ENCODE measurements around the gene ARNT2.

ARNT2 gene

DNA sequence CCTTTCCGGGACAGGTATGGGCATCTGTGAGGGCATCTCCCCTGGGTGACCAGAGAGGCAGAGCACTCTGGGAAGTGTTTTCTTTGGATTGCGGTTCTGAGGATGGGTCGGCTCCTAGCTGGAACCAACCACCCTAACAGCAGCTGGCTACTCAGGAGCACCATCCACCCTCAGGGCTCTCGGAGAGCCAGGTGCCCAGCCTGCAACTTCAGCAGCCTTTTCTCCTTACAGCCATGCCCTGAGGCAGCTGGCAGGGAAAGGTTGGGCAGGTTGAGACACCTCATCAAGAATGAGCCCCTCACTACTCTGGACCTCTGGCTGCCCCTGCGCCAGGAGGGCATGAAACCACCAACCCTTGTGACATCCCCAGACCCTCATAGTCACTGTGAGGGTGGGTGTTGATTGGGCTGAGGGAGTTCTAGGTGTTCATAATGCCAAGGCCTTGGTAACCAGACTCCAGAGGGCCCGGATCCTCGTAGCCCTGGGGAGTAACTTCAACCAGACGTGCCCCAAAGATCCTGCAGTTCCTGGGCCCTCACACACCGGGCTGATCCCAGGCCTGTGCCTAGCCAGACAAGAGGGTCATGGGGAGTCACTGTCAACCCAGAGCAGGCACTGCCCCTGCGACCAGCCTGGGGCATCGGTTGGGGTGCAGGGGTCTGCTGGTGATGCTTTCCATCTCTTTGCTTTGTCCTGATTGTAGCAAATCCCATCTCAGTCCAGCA is 176.5 kb downstream of the ARNT2 start:
- no peak for DNase-seq

DNA sequence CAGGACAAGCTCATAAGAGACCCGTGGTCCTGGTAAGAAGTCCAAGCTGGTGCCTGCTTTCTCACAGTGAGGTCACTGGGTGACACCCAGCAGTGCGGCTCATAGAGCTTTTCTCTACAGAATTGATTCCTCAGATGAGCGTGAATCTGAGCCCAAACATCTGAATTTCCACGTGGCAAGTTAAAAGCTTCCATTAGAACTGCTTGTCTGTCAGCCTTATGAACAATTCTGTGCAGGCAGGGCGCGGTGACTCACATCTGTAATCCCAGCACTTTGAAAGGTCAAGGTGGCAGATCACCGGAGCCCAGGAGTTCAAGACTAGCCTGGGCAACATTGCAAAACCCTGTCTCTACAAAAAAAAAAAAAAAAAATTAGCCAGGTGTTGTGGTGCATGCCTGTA is 177.8 kb downstream of the ARNT2 start:
- DNase-seq: no peak

DNA sequence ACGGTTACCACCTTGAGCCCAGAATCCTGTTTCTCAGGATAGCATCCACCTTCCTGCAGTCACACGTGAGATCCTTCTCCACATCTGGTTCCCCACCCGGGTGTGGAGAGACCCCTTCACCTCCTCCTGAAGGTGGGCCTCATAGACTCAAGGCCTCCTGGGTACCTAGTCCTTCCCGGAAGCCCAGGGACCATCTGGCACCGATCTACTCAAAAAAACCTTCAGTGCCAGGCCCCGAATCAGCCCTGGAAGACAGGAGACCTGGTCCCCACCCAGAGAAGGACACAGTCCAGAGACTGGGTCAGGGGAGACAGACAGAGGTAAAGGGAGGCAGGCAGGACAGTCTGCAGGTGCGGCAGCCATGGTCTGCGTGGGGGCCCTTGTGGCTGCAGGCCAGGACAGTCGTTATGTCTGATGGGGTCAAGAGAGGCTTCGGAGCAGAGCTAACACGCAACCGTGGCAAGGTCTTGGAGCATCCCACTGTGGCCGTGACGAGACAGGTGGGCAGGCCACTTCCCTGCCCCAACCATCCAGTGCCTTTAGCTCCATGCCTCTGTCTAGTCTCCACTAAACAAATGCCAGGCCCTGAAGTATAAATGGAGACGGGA is 178.7 kb downstream of the ARNT2 start:
- no peak for DNase-seq

DNA sequence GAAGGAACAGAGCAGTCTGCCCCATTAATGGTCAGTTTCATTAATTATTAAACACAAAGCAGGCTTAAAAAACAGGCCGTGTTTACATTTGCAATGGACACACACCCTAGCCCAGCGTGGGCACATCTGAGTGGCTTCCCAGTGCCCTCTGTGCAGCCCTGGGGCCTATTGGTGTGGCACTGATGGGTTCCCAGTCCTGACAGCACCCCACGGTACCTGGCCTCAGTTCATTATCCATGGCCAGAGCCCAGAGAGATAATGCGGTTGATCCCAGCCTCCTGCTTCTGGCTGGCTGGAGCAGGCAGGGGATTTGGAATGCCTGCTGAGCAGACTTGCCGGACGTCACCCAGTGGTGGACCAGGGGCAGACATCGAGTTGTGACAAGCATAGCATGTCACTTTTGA is 180.4 kb downstream of the ARNT2 start:
- no peak for DNase-seq

DNA sequence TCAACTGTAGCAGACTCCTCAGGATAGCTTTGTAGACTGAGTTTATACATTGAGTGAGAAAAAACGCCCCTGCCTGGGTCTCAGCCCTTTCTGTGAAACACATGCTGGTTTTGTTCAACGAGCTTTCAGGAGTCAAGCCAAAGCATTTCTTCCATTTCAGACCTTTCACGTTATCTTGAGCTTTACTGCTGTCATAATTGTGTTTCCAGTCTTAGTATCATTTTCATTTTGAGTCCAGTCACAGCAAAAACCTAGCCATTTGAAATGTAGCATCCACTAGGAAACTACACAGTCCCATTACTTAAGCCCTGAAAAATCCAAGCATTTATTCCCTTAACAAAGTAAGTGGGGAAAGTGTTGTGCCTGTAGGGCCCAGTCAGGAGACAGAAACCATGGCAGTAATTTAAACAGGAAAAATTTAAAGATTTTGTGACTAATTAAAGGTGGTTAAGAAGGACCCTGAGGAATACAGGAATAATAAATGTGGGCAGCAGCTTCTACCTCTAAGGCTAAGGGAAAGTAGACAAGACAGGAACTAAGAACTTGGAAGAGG is 180.9 kb downstream of the ARNT2 start:
- no peak for DNase-seq

DNA sequence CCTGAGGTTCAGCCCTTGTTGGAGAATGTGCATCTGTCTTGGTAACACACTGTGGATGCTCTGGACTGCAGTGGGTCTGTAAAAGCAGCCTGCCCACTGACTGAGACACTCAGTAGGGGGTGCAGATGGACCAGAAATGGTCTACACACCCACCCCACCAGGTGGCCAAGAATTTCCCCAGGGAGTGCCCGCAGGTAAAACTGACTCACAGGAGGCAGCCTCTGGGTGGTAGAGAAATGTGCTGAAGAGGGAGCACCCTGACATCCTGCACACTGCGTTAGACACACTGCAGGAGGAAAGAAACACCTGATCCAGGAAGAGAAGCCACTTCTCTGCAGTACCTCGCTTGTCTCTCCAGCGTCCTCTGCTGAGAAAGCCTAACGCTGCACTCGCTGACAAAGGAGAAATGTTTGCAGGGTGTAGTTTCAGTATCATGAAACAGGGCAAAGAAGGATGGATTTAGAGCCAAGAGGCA is 181.4 kb downstream of the ARNT2 start:
- DNase-seq: no peak

DNA sequence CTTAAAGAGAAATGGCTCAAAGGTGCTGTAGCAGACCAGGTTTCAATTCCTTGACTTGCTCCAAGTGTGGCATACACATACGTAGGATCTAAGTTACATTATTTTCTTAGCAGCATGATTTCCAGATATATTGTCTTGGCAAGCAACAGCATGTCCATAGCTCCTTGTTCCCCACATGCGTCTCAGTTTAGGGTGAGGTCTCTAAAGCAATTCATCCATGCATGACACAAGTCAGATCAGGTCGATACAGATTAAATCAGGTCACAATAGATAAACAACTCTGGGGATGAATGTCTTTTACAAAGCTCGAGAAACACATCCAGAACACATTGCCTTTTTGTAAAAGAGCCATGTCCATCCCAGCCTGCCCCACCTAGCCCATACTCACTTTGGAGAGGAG is 182.0 kb downstream of the ARNT2 start:
- no peak for DNase-seq

DNA sequence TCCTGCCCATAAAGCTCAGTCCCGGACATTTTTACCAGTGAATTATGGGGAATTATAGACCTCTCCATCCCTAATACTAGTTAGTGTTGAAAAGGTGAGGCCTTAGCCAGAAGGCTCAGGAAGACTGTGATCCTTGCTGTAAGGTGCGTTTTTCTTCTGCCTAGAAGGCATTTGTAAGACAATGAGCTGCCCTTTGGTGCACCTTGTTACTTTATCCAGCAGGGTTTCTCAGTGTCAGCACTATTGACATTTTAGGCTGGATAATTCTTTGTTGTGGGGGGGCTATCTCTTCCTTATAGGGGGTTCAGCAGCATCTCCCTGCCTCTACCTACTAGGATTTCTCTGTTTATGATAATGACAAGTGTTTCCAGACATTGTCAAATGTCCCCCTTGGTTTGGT is 182.8 kb downstream of the ARNT2 start:
- no peak for DNase-seq

DNA sequence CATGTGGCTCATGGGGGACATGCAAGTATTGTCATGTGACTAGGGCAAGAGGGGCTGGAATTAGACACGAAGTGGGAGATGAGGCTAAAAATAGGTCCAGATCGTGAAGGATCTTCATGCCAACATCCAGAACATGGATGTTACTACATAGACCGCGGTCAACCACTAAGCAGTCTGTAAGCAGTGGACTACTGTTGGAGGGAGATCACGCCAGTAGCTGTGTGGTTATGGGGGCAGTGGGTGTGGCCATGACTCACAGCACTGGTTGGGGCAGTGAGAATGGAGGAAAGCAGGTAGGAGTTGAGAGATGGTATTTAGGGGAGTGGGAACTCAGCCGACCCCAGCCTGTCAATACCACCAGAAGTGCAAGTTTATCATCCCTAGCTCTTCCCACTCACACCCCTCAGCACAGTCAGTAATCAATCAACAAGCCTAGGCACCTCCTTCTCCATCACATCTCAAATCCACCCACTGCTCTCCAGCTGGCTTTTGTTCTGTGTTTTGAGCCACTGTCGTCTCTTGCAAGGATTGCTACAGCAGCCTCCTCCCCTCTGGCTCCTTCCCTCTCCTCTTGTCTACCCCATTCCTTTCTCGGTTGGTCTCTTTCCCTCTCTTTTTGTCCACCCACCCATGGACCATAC is 183.8 kb downstream of the ARNT2 start:
- no peak for DNase-seq

DNA sequence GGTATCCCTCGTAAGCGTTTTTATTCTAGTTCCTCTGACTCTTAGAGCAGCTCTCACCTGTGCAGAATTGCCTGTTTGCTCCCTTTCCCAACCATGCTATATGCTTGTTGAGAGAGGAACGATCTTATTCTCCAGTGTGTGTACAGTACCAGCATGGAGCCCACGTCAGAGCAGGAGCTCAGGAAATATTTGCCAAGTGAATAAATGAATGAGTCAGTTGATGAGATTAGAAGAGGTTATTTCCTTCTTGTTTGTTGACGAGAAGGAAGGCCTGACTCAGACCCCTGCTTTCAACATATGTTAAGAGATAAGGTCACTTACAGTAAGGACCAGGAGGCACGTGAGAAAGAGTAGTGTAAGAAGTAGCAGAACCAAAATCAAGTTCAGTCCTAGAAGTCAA is 184.6 kb downstream of the ARNT2 start:
- DNase-seq: no peak

DNA sequence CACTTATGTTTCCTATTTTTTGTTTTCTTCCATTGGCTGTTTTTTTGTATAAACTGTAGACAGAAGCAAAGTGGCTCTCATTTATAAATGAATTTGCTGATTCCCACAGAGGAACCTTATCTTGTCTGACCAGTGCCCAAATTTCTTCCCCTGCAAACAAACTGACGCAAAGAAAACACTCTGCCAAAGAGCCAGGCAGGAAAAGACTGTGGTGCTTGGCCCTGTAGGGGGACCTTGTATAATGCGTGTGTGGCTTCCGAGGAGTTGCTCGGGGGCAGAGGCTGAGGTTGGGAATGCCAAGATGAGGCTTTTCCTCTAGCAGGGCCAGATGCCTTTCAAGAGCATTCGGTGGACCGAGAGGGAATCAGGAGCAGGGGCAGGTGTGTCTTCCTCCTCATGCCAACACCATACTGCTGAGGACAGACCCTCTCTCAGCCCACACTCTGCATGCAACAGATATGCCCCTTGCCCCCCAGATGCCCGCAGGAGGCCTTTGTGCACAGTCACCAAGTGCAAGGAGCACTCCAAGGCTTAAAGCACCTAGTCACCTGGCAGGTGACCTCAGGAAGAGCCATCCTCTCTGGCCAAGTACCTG is 186.7 kb downstream of the ARNT2 start:
- no peak for DNase-seq

DNA sequence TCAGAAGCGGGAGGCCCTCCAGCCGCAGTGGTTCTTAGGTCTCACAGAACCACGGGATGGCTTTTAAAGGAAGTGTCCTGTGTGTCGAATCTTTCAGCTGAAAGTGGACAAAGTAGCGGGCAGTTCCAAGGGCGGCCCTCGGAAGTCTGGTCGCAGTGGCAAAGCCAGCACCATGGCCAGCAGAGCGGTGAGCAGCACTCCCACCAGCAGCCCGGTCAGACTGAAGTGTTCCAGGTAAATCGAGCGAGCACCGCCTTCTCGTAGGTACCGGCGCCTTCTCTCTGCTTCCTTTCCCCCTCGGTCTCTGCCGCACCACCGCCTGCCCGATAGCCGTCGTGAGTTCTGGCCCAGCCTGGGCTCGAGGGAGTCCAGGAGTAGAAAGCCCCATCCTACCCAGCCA is 187.3 kb downstream of the ARNT2 start:
- no peak for DNase-seq

DNA sequence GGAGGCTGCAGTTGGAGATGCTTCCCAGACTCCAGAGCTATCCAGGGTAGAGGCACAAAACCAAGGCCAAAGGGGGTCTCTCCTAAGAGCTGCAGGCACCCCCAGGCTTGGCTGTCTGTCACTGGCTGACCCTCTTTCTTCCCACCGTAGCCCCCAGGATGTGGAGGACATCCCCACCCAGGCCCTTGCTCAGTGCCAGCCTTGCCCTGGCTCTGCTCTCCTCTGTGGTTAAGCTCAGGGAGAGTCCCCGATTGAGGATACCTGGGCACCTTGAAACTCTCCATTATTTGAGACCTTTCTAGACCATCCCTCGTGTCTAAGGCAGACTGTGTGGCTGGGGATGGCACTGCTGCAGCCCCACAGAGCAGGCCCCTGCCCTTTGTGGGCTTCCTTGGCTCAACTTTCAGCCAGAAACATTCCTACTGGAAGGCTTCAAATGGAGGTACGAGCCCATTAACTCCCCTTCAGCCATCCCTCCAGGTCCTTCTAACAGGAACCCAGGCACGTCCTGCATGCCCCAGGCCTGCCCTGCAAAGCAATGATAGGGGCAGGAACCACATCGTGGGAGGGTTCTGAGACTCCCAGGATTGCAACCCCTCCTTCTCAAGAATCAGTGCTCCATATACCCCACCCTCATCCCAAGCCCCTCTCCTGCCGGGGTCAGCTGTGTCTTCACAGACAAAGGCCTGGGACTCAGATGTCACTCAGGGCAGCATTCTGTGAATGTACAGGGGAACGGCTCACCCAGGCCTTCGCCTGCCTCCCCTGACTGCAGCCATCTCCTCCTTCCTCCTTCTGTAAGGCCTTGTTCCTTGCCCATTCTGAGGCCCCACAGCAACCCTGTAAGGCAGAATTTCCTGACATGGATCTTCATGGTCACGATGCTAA is 188.0 kb downstream of the ARNT2 start:
- no peak for DNase-seq

DNA sequence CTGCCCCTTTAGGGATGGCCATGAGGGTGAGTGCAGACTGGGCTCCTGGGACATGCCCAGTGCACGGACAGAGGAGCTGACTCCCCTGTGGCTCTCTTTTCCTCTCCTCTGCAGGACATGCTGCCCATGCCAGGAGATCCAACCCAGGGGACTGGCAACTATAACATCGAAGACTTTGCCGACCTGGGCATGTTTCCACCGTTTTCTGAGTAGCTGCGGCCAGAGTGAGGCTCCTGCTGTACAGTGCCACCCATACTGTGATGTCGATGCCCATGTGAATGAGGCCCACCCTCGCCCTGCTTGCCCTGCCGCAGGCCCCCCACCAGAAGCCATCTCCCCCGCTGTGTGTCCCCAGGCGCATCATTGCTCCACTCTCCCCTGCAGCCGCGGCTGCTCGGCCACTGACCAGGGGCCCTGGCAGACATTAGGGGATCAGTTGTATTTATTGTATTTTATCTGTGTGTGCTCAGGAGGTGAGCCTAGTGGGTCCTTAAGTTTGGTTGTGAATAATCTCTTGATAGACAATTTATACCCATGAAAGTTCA is 189.4 kb downstream of the ARNT2 start:
- DNase-seq: no peak

DNA sequence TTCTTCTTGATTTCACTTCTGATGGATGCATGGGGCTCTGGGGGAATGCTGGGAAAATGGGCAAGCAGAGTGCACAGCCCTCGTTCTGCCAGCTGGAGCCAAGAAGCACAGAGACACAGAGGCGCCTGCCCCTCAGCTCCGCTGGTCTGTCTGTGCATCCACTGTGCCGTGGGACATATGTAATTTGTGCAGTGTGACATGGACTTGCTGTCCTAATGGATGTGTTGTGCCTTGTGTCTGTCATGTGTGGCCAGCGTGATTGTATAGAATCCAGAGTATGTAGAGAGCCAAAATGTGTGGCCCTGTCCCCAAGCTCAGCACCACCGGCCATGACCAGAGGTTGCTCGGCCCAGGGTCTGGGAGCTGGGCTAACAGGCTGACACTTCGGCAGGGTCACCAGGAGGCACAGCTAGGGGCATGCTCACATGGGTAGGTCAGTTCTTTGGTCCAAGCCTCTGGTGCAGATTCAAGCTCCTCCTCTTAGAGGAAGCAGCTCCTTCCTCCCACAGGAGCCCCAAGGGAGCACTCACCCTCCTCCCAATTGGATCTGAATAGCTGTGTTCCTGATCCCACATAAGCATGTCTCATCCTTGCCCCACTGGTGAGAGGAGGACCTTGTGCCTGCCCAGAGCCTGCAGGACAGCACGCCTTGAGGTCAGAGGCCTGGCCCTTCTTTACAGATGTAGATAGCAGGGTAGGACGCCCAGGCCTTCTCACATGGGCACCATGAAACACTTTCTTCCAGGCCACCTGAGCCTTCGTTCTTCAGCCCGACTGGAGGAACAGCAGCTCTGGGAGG is 190.1 kb downstream of the ARNT2 start:
- DNase-seq: no peak

DNA sequence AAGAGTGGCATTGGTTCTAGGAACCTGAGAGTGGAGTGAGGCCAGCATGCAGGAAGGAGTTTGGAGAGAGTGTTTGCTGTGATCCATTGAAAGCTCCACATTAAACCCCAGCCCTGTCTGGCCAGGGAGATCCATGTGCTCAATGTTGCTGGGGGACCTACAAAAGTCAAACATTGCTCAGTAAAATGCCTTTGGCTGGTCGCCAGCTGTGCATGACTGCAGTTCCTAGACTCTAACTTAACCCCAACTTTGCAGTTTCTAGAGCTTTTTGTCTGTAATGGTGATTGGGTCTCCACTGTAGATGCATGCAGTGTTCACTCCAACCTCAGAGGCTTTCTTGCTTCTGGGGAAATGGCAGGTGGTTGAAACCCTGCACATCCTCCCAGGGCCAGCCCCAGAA is 191.2 kb downstream of the ARNT2 start:
- DNase-seq: no peak

DNA sequence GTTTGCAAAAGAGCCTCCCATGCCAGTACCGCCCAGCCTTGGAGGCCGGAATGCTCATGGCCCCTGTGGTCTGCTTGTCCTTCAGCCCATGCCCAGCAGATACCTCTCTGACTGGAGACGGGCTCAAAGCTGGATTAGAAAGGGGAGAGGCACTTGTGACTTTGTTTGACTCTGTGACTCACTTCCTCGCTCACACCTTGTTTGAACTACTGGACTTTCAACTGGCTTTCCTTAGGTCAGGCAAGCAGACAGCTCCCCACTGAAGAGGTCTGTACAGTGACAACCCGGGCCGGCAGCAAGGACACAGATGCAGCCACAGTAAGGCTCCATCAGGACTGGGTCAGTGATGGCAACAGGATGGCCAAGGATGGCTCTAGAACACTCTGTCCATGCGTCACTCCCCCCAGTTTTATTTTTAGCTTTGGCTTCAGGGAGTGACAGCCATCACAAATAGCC is 192.4 kb downstream of the ARNT2 start:
- DNase-seq: no peak

DNA sequence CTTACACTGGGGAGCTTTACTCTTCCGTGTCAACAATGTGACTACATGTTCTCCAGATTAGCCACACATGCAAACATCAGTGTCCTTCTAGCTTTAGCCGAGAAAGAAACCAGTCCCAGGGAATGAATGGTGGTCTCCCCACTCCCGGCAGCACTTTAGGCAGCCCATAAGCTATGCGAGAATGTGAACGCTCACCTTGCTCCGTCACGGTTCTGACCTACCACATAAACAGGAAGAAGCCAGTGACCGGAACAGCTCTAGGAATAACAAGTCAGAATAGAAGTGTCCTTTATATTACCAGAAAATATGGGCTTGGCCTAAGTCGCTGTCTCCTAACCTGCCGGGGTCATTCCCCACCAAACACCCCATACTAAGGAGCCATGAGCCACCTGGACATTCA is 192.9 kb downstream of the ARNT2 start:
- DNase-seq: no peak

DNA sequence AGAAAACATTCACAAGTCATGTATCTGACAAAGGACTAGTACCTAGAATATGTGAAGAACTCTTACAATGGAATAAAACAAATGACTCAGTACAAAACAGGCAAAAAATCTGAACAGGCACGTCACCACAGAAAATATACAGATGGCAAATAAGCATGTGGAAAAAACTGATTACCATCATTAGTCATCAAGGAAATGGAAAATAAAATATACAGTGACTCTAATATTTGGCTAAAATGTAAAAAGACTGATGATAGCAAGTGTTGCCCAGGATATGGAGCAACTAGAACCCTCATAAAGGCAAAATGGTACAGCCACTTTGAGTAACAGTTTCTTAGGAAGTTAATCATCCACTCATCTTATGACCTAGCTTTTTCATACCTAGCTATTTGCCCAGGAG is 195.2 kb downstream of the ARNT2 start:
- DNase-seq: no peak

DNA sequence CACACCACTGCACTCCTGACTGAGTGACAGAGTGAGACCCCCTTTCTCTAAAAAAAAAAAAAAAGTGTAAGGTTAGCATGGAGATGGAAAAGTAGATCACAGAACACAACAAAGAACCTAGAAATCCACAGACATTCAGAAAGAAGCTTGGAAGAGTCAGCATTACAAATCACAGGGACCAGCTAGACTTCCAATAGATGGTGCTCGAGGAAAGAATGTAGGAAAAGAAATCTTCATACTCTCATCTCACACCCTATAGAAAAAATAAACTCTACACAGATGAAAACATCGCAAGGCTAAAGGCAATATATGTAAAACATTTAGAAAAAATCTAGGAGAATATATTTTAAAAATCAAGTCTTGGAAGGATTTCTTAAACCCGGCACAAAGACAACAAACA is 196.4 kb downstream of the ARNT2 start:
- no peak for DNase-seq

DNA sequence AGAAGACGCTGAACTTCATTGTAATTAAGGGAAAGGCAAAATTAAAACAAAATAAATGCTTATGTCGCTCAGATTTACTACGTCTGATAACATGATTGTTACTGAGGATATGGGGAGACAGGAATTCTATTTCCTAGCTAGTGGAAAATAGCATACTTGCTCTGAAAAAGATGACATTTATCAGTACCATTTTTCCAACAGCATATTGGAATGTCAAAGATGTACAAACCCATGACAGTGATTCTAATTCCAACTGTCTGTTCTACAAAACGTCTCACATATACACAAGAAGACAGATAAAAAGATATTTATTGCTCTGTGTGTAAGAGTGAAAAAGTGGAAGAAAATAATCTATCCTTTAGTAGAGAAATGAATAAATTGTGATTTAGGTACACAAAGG is 197.1 kb downstream of the ARNT2 start:
- no peak for DNase-seq

Data from GOT3 (cell line).